ENCODE measurements around the gene IDUA.

DNA sequence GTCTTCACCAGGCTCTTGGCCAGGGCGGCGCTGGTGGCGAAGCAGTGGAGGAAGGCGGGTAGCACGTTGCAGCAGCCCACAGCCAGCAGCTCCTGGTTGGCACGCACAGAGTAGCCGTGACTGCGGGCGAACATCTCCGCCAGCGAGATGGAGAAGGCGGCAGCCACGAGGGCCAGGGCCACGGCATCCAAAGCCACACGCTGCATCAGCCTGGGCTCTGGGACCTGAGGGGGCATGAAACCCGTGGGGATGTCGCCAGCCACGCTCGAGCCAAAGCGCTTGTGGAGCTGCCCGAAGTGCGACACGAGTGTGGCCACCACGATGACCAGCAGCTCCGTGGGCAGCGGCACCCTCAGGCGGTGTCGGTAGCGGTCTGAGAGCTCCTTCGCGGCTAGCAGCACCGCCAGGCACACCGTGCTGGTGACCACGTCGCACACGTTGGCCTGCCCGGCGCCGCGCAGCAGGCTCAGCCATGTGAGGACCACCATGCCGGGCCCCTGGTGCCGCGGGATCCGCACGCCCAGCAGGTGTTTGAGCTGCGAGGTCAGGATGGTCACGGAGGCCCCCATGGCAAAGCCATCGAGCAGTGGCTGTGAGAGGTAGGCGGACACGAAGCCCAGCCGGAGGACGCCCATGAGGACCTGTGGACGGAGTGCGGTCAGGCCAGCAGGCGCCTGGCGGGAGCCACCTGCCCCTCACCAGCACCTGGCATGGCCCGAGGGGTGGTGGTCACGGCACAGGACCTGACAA is 3.1 kb downstream of the IDUA start:
- TF ChIP-seq, protein P1, sequence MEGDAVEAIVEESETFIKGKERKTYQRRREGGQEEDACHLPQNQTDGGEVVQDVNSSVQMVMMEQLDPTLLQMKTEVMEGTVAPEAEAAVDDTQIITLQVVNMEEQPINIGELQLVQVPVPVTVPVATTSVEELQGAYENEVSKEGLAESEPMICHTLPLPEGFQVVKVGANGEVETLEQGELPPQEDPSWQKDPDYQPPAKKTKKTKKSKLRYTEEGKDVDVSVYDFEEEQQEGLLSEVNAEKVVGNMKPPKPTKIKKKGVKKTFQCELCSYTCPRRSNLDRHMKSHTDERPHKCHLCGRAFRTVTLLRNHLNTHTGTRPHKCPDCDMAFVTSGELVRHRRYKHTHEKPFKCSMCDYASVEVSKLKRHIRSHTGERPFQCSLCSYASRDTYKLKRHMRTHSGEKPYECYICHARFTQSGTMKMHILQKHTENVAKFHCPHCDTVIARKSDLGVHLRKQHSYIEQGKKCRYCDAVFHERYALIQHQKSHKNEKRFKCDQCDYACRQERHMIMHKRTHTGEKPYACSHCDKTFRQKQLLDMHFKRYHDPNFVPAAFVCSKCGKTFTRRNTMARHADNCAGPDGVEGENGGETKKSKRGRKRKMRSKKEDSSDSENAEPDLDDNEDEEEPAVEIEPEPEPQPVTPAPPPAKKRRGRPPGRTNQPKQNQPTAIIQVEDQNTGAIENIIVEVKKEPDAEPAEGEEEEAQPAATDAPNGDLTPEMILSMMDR (conservative IDR thresholded peaks at IDR 0.05), result no peak
- TF ChIP-seq EZH2 (IDR thresholded peaks at IDR 0.05; ENCODE audit: low read depth), result no peak
